Vagina (tissue), 2 donors: Measurements from ENCODE around the gene KANK4.

Experiments used
- POLR2A ChIP-seq, 2 donors: fragments of 450-650 bp; IDR thresholded peaks; one replicate each; pipeline ENCODE4 v1.6.1; 2017; ENCODE audit warnings: antibody characterized with exemption in 2 of 2, mild to moderate bottlenecking in 2 of 2, moderate library complexity in 2 of 2
- POLR2AphosphoS5 ChIP-seq, 2 donors: sonication (generic); formaldehyde crosslinking; IDR thresholded peaks; one replicate each; pipeline ENCODE4 v1.9.0; 2017; ENCODE audit warnings: antibody characterized with exemption in 2 of 2, mild to moderate bottlenecking in 2 of 2, low read depth in 1 of 2; ENCODE audit not compliant: insufficient read depth in 1 of 2

- TF ChIP-seq POLR2A (IDR thresholded peaks at IDR 0.05), result no peak
- no peak for TF ChIP-seq POLR2AphosphoS5 (IDR thresholded peaks at IDR 0.05; ENCODE audit: insufficient read depth in 1 of 2, low read depth in 1 of 2)
These were observed 43.1 kb upstream of the KANK4 start for GRCh38 chr1:62362061-62362917.
